IMR-90 (cell line): Measurements from ENCODE around the gene NFYB. TPM values are rescaled to one million over a fixed set of nuclear protein-coding genes. Genes with fewer than 3 reads are reported as not detected.

ENCODE experiments used
- ATAC-seq: fragments of 200-7000 bp; cut with Tn5 transposase; 2 replicates; pipeline ENCODE4 v1.9.1; 2020; ENCODE audit warnings: low read depth, mild to moderate bottlenecking, moderate library complexity
- Bru-seq: library from RNA; stranded (reverse); fragments of 400-500 nt; gene quantifications from one replicate; lab custom pipeline; 2021; lab: Mats Ljungman, UMichigan
- BruChase-seq, 2 experiments: library from RNA; stranded (reverse); fragments of 400-500 nt; gene quantifications; one replicate each; lab custom pipeline; 2021; lab: Mats Ljungman, UMichigan
- BruUV-seq: library from RNA; stranded (reverse); fragments of 400-500 nt; replicated peaks from 2 replicates; lab custom pipeline; 2021; lab: Mats Ljungman, UMichigan
- CTCF ChIA-PET: fragments of 300-600 bp; formaldehyde crosslinking; extraction: SDS; loops from one replicate; lab custom pipeline; 2021; ENCODE audit warnings: antibody characterized with exemption; lab: Yijun Ruan, JAX
- POLR2A ChIA-PET: fragments of 300-600 bp; sonication (Branson Sonifier 250); formaldehyde crosslinking; loops from one replicate; lab custom pipeline; 2022; ENCODE audit warnings: antibody characterized with exemption; ENCODE audit not compliant: unreplicated experiment; lab: Charles Lee
- DNase-seq: peaks from one replicate; pipeline ENCODE4 v3.0.0; 2013
- H2AFZ ChIP-seq: replicated peaks from 2 replicates; pipeline ENCODE3; 2013; ENCODE audit warnings: low read length, mild to moderate bottlenecking; ENCODE audit not compliant: poor library complexity
- H2AK5ac ChIP-seq: 2 replicates; pipeline ENCODE4 v1.6.1; 2013; ENCODE audit warnings: low read depth, low read length, inconsistent platforms
- H2AK9ac ChIP-seq: replicated peaks from 2 replicates; pipeline ENCODE3; 2013; ENCODE audit warnings: mild to moderate bottlenecking, low read depth, low read length, moderate library complexity; ENCODE audit not compliant: poor library complexity
- H2BK120ac ChIP-seq: 2 replicates; pipeline ENCODE4 v1.6.1; 2013; ENCODE audit warnings: low read depth, low read length, inconsistent platforms
- H2BK15ac ChIP-seq: 3 replicates; pipeline ENCODE4 v1.6.1; 2013; ENCODE audit warnings: low read depth, low read length, inconsistent platforms
- H2BK20ac ChIP-seq: 2 replicates; pipeline ENCODE4 v1.6.1; 2013; ENCODE audit warnings: low read depth, mild to moderate bottlenecking, inconsistent platforms, low read length, moderate library complexity
- H2BK5ac ChIP-seq: 2 replicates; pipeline ENCODE4 v1.6.1; 2013; ENCODE audit warnings: mild to moderate bottlenecking, low read depth, low read length, inconsistent platforms; ENCODE audit not compliant: poor library complexity, severe bottlenecking
- H3K14ac ChIP-seq: replicated peaks from 2 replicates; pipeline ENCODE4 v1.6.1; 2013; ENCODE audit warnings: low read depth, low read length, inconsistent platforms
- H3K18ac ChIP-seq: 2 replicates; pipeline ENCODE4 v1.6.1; 2013; ENCODE audit warnings: low read depth, low read length, control low read depth
- H3K23ac ChIP-seq: 2 replicates; pipeline ENCODE4 v1.6.1; 2013; ENCODE audit warnings: low read depth, low read length, inconsistent platforms
- H3K27ac ChIP-seq: 2 replicates; pipeline ENCODE4 v1.5.1; 2013; ENCODE audit warnings: mild to moderate bottlenecking, control low read depth, low read length; ENCODE audit not compliant: insufficient read depth
- H3K27me3 ChIP-seq: 2 replicates; pipeline ENCODE4 v1.6.1; 2013; ENCODE audit warnings: low read length; ENCODE audit not compliant: control insufficient read depth, insufficient read depth
- H3K36me3 ChIP-seq: 2 replicates; pipeline ENCODE4 v1.6.1; 2013; ENCODE audit warnings: low read length, mixed read lengths; ENCODE audit not compliant: control insufficient read depth, insufficient read depth
- H3K4ac ChIP-seq: 2 replicates; pipeline ENCODE4 v1.6.1; 2013; ENCODE audit warnings: low read depth, low read length, inconsistent platforms
- H3K4me1 ChIP-seq: 2 replicates; pipeline ENCODE4 v1.6.1; 2013; ENCODE audit warnings: low read length, mixed read lengths; ENCODE audit not compliant: control insufficient read depth, insufficient read depth
- H3K4me2 ChIP-seq: 2 replicates; pipeline ENCODE4 v1.6.1; 2013; ENCODE audit warnings: low read depth, mild to moderate bottlenecking, control low read depth, low read length, moderate library complexity
- H3K4me3 ChIP-seq: 2 replicates; pipeline ENCODE4 v1.5.1; 2013; ENCODE audit warnings: low read depth, mild to moderate bottlenecking, control low read depth, low read length, moderate library complexity; ENCODE audit not compliant: insufficient read depth
- H3K56ac ChIP-seq: 2 replicates; pipeline ENCODE4 v1.6.1; 2013; ENCODE audit warnings: low read length, inconsistent platforms; ENCODE audit not compliant: insufficient read depth; ENCODE audit errors: extremely low read depth
- H3K79me1 ChIP-seq, 2 experiments: 2 replicates each; pipeline ENCODE4 v1.6.1; 2013; ENCODE audit warnings: low read length in 2 of 2, inconsistent platforms in 1 of 2, low read depth in 1 of 2
- H3K9ac ChIP-seq: 2 replicates; pipeline ENCODE4 v1.6.1; 2013; ENCODE audit warnings: low read depth, low read length, control low read depth
- H3K9me1 ChIP-seq: 2 replicates; pipeline ENCODE4 v1.6.1; 2013; ENCODE audit warnings: low read length, inconsistent platforms; ENCODE audit not compliant: insufficient read depth
- H3K9me3 ChIP-seq: 2 replicates; pipeline ENCODE4 v1.6.1; 2013; ENCODE audit warnings: low read length; ENCODE audit not compliant: control insufficient read depth, insufficient read depth
- H4K20me1 ChIP-seq: 2 replicates; pipeline ENCODE4 v1.6.1; 2013; ENCODE audit warnings: low read length, inconsistent platforms; ENCODE audit not compliant: insufficient read depth
- H4K5ac ChIP-seq: 2 replicates; pipeline ENCODE4 v1.6.1; 2013; ENCODE audit warnings: mild to moderate bottlenecking, low read depth, low read length, control low read depth
- H4K8ac ChIP-seq, 2 experiments: 2 replicates each; pipeline ENCODE4 v1.6.1; 2013; ENCODE audit warnings: low read depth in 2 of 2, low read length in 2 of 2, control low read depth in 1 of 2, inconsistent platforms in 1 of 2
- H4K91ac ChIP-seq: 2 replicates; pipeline ENCODE4 v1.6.1; 2013; ENCODE audit warnings: low read depth, low read length, inconsistent platforms; ENCODE audit not compliant: insufficient read depth
- BHLHE40 ChIP-seq: fragments of 150-350 bp; IDR thresholded peaks from 2 replicates; pipeline ENCODE4 v1.6.1; 2016; ENCODE audit warnings: mild to moderate bottlenecking, low read depth, low read length
- CHD1 ChIP-seq: IDR thresholded peaks from 2 replicates; pipeline ENCODE4 v1.6.1; 2012; ENCODE audit warnings: low read depth, low read length, improper control_type of control experiment
- FOS ChIP-seq: fragments of 150-350 bp; IDR thresholded peaks from 2 replicates; pipeline ENCODE4 v1.6.1; 2016; ENCODE audit warnings: low read depth, low read length
- MAFK ChIP-seq: IDR thresholded peaks from 2 replicates; pipeline ENCODE4 v1.6.1; 2012; ENCODE audit warnings: low read depth, low read length, improper control_type of control experiment
- MAZ ChIP-seq: IDR thresholded peaks from 2 replicates; pipeline ENCODE4 v1.6.1; 2012; ENCODE audit warnings: low read depth, mild to moderate bottlenecking, low read length, improper control_type of control experiment, moderate library complexity, borderline replicate concordance
- MXI1 ChIP-seq: IDR thresholded peaks from 2 replicates; pipeline ENCODE4 v1.6.1; 2012; ENCODE audit warnings: low read depth, mild to moderate bottlenecking, low read length, moderate library complexity, borderline replicate concordance
- NFE2L2 ChIP-seq: fragments of 150-350 bp; IDR thresholded peaks from 2 replicates; pipeline ENCODE4 v1.6.1; 2016; ENCODE audit warnings: low read depth, mild to moderate bottlenecking, low read length
- POLR2A ChIP-seq: IDR thresholded peaks from 2 replicates; pipeline ENCODE4 v1.6.1; 2012; ENCODE audit warnings: mild to moderate bottlenecking, low read depth, low read length
- SMC3 ChIP-seq: fragments of 150-350 bp; IDR thresholded peaks from 2 replicates; pipeline ENCODE4 v1.6.1; 2016; ENCODE audit warnings: low read depth, mild to moderate bottlenecking, antibody characterized with exemption, low read length, moderate library complexity
- USF2 ChIP-seq: fragments of 150-350 bp; IDR thresholded peaks from 2 replicates; pipeline ENCODE4 v1.6.1; 2017; ENCODE audit warnings: mild to moderate bottlenecking, antibody characterized with exemption, low read length, low read depth
- WGBS, 2 experiments: methylation state at CpG; one replicate each; pipeline versions ENCODE4 v1.1.5 to v1.1.7; 2013; ENCODE audit warnings: missing lambda C conversion rate in 2 of 2; ENCODE audit not compliant: insufficient read length in 1 of 2; ENCODE audit errors: extremely low coverage in 2 of 2; 5-methylcytosine and 5-hydroxymethylcytosine counted together
- dilution Hi-C: fragments of 300-500 bp; cut with HindIII; formaldehyde crosslinking; loops from one replicate; pipeline ENCODE4 v1.14.3; 2018; ENCODE audit warnings: low sequenced_read_pairs; ENCODE audit not compliant: unreplicated experiment
- in situ Hi-C: fragments of 300-500 bp; cut with MboI; formaldehyde crosslinking; loops from 3 replicates; pipeline ENCODE4 v1.14.3; 2019; ENCODE audit warnings: low sequenced_read_pairs, inconsistent platforms, mixed read lengths
- intact Hi-C: fragments of 100-400 bp; cut with micrococcal nuclease; formaldehyde crosslinking; loops from 2 replicates; pipeline ENCODE4 v1.10.0; 2022
- long read RNA-seq: library from polyadenylated mRNA; unstranded; transcript quantifications from one replicate; pipeline ENCODE4 v2.0.0, GENCODE V29; 2021; ENCODE audit not compliant: unreplicated experiment
- polyA plus RNA-seq, 3 experiments: library from polyadenylated mRNA; depleted of rRNA; stranded (reverse); fragments of >200 nt; gene quantifications; 2 replicates each; pipeline ENCODE4 v1.2.3, GENCODE V29; 2012; ENCODE audit warnings: low replicate concordance in 1 of 3
- total RNA-seq: library from RNA; depleted of rRNA; stranded (reverse); fragments of >200 nt; gene quantifications from 2 replicates; pipeline ENCODE4 v1.2.3, GENCODE V29; 2012; rRNA removed

NFYB gene
- total RNA-seq (22.2 and 31.4 TPM in 2 replicates), polyA plus RNA-seq (2012; rRNA removed) (19.8 and 28.4 TPM in 2 replicates), Bru-seq, nascent RNA (percentile 72 among the genes with signal in this experiment), BruChase-seq, experiment 1, labeled RNA remaining after a 6-hour chase (percentile 73 among the genes with signal in this experiment), BruChase-seq, experiment 2, labeled RNA remaining after a 2-hour chase (percentile 72 among the genes with signal in this experiment)
- 4.2 and 8.0 TPM in 2 replicates for polyA plus RNA-seq (2012; cell fraction: cytosol; rRNA removed)
- polyA plus RNA-seq (2012; cell fraction: nucleus; rRNA removed; ENCODE audit: low replicate concordance): 3.5 and 32.9 TPM in 2 replicates
- long read RNA-seq, transcript NFYB-205 (8 exons, 1,727 nt): minor isoform, 12 of 62 reads
- long read RNA-seq, transcript NFYB-201 (8 exons, 3,512 nt): major isoform, 25 of 62 reads
- long read RNA-seq, partial matches to known transcripts: 12 of 62 reads
- long read RNA-seq, other reads (novel, unspliced or antisense): 13 of 62 reads

GRCh38 chr12:104137902-104138796 lies at the start of gene NFYB:
Gene NFYB (minus strand): TSS chr12:104138210. CDS start chr12:104135453, 2,757 bp downstream.
- peak within 1 kb of the TSS; percentile 99 for H3K23ac ChIP-seq
- peaks cover 15% of the 10 kb centered on the region for H3K9me1 ChIP-seq
- H4K91ac ChIP-seq: peak within 1 kb of the TSS; percentile 90
- peak within 1 kb of the TSS; percentile 97 for H2AFZ ChIP-seq
- ChIA-PET POLR2A (interaction anchor here (0.6 to 0.9 kb wide), 3 partner anchors 13 to 212 kb away, joined by 4 to 7 read pairs (median 7); no protein-coding TSS in a partner anchor), CTCF (interaction anchor here (0.8 kb wide), 1 partner anchor 40 kb away, joined by 3 read pairs; no protein-coding TSS in a partner anchor)
- peak within 1 kb of the TSS; percentile 69; the same call in 2 of the 3 replicates for H2BK15ac ChIP-seq
- peak within 1 kb of the TSS; percentile 39; the same call in 1 of the 2 replicates for H2BK20ac ChIP-seq
- in situ Hi-C loops (no loop called here), dilution Hi-C loops (no loop called here), intact Hi-C loops (loop anchor here (5.0 kb wide), 1 partner anchor 149 kb away; no protein-coding TSS in a partner anchor)
- peak within 1 kb of the TSS; percentile 94 for H2BK5ac ChIP-seq
- peaks cover 9 to 42% of the 10 kb centered on the region in 2 experiments for H3K79me1 ChIP-seq
- H3K18ac ChIP-seq: peak within 1 kb of the TSS; percentile 87
- peak within 1 kb of the TSS; percentile 89 for H3K56ac ChIP-seq
- peaks cover 3% of the 10 kb centered on the region; the same call in 1 of the 2 replicates for H3K36me3 ChIP-seq
- peak within 1 kb of the TSS; percentile 86 for H2BK120ac ChIP-seq
- peaks cover 16% of the 10 kb centered on the region for H3K4me1 ChIP-seq
- H4K20me1 ChIP-seq: no peaks in the 10 kb centered on the region; the same call in 1 of the 2 replicates
- ATAC-seq (peak; percentile 95), DNase-seq (peak; percentile 98)
- H2AK9ac ChIP-seq: peak within 1 kb of the TSS; percentile 97
- H3K27ac ChIP-seq: peak within 1 kb of the TSS; percentile 95
- H3K4ac ChIP-seq: peak within 1 kb of the TSS; percentile 95
- H3K14ac ChIP-seq: peak within 1 kb of the TSS; percentile 98
- H3K9me3 ChIP-seq: no peaks in the 10 kb centered on the region
- peak within 1 kb of the TSS; percentile 97 for H3K4me2 ChIP-seq
- peak within 1 kb of the TSS; percentile 95 for H2AK5ac ChIP-seq
- no TSS peak for BruUV-seq
- peak within 1 kb of the TSS; percentile 80 to 92 for H4K8ac ChIP-seq
- H4K5ac ChIP-seq: peak within 1 kb of the TSS; percentile 58
- TF ChIP-seq USF2: no peak
- no peak for TF ChIP-seq SMC3
- TF ChIP-seq MAFK: no peak
- TF ChIP-seq MXI1: 0 out of 2 replicates have a peak, but pooled peaks have one; percentile 20
- TF ChIP-seq POLR2A: peak; percentile 73
- TF ChIP-seq BHLHE40: no peak
- peak; percentile 66; the same call in 1 of the 2 replicates for TF ChIP-seq FOS
- no peak for TF ChIP-seq NFE2L2
- peak; percentile 82; the same call in 1 of the 2 replicates for TF ChIP-seq MAZ
- TF ChIP-seq CHD1: no peak
- WGBS, 2 experiments: 3% methylated on average over 35 of the region's 111 CpGs; no CpG with 5 or more reads in 1 of the 2 experiments
- no peaks in the 10 kb centered on the region for H3K27me3 ChIP-seq
- peak within 1 kb of the TSS; percentile 76 for H3K4me3 ChIP-seq
- peak within 1 kb of the TSS; percentile 97 for H3K9ac ChIP-seq
